HS-5 (cell line): ENCODE results near the gene NPLOC4.
"Not testable (repeated sequence)": the region's sequence is repeated elsewhere in the genome, so short reads cannot be mapped to it uniquely, and the experiment has no call there.

Source experiments
- DNase-seq: peaks from one replicate; pipeline ENCODE4 v3.0.0-alpha.2; 2012; ENCODE audit warnings: low read depth

The NPLOC4 gene

DNA sequence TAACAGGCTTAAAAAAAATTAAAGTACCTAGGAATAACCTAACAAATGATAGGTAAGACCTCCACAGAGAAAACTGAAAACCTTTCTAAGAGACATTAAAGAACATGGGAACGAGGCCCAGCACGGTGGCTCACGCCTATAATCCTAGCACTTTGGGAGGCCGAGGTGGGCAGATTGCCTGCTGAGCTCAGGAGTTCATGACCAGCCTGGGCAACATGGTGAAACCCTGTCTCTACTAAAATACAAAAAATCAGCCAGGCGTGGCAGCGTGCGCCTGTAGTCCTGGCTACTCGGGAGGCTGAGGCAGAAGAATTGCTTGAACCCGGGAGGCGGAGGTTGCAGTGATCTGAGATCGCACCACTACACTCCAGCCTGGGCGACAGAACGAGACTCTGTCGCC, 52.1 kb downstream of the NPLOC4 start:
- not testable (repeated sequence) for DNase-seq

DNA sequence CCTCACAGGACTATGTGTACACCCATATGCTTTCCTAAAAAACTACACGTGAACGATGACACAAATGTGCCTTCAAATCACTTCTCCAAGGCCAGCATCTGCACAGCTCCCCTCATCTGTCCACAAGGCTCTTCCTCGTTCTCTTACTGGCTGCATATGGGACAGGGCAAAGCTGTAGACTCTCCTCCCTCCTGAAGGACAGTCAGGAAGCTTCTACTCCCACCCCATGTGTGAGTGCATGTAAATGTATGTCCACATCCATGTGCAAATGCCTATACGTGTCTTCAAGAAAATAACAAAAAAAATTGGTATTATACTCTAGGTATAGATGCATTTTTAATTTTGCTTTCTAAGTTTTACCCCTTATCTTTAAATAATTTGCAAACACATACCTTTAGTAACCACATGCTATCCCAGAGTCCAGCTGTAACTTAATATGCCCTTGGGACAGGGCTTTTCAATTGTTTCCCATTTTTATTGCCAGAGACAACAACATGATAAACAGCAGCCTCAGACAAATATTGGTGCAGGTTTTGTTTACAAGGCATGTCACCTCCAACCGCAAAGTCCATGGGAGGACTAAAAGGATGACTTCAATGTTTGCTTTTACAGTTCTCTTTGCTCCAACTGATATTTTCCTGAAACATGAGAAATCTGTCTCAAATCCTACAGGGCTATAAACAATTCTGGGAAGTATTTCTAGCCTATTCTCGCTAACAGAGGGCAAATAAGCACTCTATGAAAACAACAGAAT, 53.1 kb downstream of the NPLOC4 start:
- no peak for DNase-seq

DNA sequence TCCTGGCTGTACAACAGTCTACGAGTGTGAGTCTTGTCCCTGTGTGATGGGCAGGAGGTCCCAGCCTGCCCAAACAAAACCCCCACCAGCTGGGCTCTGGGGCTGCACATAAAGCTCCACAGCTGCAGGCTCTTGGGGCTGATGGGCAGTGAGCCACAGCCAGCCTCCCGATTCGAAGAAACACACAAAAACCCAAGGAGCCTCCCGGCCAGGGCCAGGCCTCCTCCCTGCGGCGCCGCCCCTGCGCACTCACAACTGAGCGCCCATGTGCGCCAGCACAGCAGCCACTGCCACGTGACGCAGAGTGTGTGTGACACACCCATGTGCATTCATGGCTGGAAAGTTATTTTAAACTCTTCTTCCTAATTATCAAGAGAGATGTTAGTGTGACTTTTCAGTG, 54.2 kb downstream of the NPLOC4 start:
- DNase-seq: no peak

DNA sequence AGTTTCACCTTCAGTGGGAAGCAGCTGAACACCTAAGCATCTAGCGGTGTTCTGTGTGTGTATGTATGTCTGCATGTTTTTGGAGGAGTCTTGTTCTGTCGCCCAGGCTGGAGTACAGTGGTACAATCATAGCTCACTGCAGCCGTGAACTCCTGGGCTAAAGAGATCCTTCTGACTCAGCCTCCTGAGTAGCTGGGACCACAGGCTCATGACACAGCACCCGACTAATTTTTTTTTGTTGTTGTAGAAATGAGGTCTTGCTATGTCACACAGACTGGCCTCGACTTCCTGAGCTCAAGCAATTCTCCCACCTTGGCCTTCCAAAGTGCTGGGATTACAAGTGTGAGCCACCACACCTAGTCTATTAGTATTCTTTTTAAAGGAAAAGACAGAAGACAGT, 54.6 kb downstream of the NPLOC4 start:
- DNase-seq: no peak

DNA sequence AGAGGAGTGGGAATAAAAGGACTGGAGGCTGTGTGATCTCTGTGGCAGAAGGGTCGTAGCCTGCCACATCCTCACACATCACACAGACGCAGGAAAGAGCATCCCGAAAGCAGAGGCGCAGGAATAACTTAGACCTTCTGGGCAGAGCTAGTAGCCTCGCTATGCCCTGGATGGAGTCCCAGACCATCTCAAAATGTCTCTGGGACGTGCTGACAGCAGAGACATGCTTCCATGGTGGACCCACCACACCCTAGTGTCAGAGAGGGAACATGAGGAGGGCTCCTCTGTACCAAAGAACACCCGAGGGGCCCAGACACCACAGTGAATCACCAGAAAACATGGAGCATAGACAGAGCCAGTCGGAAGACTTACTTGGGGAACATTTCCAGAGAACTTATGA, 55.2 kb downstream of the NPLOC4 start:
- no peak for DNase-seq

DNA sequence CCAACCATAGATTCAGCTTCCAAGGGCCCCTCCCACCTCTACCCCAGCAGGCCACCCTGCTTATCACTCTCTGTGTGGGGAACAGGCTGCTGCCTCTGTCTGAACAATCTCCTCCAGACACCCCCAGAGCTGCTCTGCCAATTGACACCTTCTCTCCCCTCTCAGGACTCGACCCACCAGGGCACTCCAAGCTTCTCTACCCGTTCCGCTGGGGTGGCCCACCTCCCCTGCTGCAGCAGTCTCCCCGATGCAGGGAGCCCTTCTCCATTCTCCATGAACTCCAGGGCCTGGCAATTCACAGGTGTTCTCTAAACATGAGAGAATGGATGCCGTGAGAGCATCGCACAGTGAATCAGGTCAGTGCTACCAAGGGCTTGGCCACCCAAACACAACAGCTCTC, 56.4 kb downstream of the NPLOC4 start:
- no peak for DNase-seq

DNA sequence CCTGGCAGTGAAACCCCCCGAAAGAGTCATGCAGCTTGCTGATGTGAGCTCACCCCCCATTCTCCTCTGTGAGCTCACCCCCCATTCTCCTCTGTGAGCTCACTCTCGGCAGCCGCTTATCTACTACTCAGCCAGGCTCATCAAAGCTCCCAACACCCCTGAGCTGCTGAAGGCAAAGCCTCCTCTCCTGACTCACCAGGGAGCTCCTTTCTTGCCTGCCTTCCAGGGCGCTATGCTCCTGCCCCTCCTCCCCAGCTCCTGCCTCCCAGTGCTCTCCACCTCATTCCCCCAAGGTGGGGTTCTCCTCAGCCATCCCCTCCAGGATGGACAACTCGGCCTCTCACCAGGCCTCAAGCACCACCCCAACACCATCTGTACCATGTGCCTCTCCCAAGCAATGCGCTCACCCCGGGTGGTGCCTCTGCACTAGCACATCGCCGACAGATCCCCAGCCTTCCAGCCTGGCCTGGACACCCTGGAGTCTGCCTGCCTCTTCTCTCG, 57.0 kb downstream of the NPLOC4 start:
- DNase-seq: no peak

DNA sequence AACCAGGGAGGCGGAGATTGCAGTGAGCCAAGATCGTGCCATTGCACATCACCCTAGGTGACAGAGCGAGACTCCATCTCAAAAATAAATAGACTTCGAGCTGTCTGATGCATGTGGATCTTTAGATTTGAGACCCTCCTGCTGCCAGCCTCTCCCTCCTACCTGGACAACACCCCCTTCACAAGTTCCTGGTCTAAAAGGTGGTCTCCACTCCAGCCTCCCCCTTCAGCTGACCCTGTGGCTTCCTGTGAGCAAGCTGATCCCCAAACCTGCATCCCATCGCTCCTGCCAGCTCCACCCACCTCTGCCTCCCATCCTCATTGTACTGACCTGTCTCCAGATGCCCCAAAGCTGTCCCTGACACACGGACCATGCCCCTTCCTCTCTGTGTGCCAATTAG, 57.6 kb downstream of the NPLOC4 start:
- no peak for DNase-seq

DNA sequence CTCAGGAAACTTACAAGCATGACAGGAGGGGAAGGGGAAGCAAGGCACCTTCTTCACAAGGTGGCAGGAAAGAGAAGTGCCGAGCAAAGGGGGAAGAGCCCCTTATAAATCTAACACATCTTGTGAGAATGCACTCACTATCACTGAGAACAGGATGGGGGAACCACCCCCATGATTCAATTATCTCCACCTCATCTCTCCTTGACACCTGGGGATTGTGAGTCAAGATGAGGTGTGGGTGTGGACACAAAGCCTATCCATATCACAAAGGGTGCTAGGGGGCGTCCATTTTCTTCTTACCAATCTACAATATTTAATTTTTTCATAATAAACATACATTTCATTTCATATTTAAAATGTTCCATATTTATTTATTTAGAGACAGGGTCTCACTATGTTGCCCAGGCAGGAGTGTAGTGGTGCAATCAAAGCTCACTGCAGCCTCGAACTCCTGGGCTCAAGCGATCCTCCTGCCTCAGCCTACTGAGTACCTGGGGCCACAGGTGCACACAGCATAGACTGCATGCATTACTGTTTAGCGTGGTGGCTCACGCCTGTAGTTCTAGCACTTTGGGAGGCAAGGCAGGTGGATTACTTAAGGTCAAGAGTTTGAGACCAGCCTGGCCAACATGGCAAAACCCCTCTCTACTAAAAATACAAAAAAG, 58.2 kb downstream of the NPLOC4 start:
- DNase-seq: no peak

DNA sequence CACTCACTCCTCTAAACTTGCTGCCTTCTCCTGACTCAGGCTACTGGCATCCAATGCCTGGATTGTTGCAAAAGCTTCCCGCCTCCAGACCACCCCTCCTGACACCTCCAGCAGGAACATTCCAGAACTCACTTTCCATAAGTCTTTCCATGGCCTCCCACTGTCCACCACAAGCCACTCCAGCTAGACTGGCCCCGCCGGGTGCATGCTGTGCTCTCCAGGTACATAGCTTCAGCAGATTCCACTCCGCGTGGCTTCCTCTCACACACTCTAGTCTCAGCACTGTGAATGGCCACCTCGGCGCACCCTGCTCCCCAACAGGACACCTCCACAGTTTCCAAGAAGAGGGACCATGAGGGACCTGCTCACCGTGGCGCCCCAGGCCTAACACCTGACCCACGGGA, 58.9 kb downstream of the NPLOC4 start:
- no peak for DNase-seq

DNA sequence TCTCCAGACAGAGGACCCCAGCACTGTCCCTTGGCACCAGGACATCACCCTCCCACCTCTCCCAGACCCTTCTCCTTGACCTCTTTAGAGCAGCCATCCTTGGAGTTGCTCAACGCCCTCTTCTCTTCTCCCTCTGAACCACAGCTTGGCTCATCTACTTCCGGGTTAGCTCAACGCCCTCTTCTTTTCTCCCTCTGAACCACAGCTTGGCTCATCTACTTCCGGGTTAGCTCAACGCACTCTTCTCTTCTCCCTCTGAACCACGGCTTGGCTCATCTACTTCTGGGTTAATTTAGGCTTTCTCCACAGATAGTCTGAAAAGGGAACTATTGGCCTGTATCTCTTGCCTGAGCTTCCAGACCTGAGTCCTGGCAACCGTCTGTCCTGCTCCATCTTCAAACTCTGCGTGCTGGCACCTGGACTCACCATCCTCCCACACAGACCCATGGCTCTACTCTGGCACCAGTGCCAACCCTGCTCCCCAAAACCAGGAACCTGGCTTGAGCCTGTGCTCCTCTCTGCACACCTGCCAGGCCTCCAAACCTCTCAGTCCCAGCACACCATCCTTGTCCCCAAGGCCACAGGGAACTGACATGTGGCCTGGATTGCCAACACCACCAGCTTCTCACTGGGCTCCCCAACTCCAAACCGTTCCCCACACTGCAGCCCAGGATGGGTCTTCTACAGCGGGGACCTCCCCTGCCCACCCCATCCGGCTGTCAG, 59.5 kb downstream of the NPLOC4 start:
- DNase-seq: no peak

DNA sequence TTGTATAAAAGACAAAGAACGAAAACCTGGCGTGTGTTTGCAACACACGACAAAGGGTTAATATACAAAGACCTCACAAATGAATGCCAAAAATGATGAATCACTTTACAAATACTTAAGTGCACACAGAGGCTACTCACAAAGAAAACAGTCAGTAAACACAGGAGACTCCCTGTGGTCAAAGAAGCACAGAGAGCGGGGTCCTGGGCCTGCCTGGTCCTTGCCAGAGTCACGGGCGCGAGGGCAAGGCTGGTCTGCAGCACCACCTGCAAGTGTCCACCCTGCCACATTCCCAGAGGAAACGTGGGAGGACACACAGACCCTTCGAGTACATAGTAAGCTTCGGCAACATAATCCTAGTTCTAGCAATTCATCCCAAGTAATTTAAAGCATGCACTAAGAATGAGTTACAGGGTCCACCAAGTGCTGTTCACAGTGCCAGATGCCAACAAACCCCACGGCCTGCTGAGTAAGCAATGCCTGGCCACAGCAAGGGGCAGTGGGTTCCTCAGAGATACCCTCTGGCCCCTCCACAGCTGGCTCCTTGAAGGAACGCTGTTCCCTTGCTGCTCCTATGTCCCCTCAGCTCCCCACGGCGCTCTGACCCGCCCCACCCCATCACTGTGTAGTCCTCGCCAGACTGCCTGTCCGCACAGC, 60.2 kb downstream of the NPLOC4 start:
- no peak for DNase-seq

DNA sequence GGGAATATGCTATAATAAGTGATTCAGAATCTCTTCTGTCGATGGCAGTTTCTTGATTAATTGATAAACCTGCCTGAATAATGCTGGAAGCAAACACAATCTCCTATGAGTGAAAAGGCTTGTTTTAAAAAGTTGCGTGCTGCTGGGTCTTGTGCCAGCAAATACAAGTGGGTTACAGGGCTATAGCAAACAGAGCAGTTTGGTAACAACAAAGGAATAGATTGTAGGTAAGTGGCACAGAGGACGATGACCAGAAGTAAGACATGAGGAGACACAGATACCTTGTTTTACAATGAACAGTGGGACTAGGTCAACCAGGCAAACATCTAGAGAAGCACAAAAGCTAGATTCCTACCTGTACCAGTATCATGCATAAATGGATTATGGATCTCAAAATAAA, 61.1 kb downstream of the NPLOC4 start:
- no peak for DNase-seq

DNA sequence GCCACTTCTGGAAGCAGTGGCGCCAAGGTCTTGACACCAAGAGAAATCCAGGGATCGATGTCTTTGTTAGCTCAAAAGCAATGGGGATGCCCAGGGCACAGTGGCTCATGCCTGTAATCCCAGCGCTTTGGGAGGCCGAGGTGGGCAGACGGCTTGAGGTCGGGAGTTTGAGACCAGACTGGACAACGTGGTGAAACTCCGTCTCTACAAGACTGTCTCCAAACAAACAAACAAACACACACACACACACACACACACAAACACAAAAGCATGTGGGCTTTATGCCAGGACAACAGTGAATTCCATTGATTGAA, 62.3 kb downstream of the NPLOC4 start:
- no peak for DNase-seq

DNA sequence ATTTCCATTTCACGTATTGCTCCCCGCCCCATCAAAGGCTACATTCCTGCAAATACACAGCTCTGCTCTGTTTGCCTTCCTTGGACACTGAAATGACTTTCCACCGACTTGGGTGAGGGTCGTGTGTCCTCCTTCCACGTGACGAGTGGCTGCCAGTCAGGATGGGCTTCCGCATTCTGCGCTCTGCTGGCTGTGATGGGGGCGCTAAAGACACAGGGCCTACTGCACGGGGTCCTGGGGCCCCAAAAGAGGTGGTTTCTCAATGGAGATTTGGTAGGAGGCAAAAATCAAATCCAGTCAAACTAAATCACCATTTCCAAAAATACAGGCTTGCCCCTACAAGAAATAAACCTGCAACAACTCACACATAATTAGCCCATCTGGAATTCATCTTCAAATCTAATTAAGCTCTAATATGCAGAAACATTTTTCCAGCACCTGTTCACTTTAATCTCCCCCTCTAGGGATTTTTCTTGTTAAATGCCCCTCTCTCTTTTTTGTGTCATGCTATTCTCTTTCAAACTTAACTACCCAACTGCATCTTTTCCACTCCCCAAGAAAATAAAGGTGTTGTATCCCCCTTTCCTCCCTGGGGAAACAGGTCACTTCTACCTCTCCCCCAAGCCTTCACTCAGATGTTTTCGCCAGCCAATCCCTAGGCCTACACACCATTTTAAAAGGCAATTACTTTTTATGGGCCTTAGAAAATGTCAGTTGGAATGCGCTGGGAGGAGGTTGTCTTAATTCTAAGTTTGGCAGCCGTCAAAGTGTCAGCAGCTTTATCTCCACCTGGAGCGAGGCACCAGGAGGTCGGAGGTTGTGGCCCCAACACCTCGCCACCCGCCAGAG, 62.9 kb downstream of the NPLOC4 start:
- DNase-seq: no peak

DNA sequence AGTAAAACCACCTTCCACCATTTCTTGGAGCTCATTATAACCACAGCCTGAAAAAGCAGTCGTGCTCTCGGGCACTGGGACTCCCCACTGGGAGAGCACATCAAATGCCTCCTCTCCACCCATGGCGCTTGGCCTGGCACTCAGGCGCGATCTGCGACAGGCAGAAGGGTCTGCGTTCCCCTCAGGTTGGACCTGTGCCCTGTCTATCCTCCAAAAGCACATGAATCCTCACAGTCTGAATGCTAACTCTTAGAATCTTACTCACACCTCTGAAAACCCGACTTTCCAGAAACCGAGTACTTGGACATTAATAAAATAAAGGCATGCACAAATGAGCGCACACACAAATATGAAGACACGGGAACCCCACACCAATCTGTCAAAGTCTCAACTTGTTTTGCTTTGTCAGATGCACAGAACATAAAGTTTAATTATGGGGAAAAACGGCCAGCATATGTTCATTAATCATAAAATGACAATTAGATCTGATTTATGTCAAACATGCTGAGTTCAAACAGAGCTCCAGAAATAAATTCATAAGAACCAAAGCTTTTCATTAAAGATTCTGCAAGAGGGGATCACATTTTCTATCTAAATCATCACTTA, 64.2 kb downstream of the NPLOC4 start:
- DNase-seq: no peak

DNA sequence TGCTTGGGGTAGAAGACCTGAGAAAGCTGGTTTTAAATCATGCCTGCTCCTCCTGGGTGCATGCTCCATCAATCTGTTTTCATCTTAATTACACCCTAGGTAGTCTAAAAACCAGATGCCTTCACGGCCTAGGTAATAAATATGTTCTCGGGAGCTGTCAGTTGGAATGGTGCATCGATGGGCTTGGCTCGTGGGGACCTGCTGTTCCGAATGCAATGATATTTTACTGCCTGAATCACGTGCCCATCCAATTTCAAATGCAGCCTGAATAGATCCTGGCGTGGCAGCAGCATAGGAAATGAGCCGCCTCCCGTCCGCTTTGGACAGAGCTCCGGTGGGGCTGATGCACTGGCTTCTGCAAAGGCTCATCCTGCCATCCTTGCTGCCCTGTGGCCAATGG, 65.9 kb downstream of the NPLOC4 start:
- no peak for DNase-seq

DNA sequence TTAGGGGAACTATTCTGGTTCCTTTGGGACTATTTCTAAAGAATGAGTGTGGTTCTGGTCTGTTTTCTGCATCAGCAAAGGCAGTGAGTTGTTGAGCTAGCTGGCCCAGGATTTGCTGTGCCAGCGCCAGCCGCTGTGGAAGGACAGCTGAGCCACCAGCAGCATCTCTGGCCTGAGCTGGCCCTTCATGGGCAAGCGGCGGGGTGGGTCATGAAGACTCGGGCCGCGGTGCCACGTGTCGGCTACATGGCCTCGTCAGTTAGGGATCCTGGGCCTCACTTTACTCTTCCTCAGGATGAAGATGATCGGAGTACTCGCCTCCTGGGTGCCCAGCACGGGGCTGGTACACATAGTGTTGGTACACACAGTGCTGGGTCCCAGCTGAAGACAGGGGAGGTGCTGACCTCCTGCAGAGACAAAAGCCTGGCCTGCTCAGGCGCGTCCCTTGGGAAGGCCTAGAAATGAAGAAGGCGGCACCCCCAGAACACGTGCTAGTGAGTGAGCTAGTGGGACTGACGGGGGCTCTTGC, 66.9 kb downstream of the NPLOC4 start:
- no peak for DNase-seq

DNA sequence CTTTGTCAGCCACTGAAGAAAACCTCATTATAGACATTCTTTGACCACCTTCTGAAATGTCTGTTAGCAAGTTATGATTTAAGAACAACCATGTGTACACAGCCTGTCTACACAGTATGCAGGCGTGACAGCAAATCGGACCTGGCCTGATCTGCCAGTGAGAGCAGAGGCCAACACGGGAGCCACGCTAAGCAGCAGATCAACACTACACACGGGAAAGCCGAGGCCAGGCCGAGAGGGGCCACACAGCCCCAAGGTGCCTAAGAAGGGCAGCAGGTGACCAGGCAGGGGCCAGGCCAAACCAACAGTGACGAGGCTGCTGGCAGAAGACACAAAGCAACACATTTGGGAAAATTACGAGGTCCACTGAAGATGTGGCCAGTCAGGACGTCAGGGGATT, 68.5 kb downstream of the NPLOC4 start:
- no peak for DNase-seq

DNA sequence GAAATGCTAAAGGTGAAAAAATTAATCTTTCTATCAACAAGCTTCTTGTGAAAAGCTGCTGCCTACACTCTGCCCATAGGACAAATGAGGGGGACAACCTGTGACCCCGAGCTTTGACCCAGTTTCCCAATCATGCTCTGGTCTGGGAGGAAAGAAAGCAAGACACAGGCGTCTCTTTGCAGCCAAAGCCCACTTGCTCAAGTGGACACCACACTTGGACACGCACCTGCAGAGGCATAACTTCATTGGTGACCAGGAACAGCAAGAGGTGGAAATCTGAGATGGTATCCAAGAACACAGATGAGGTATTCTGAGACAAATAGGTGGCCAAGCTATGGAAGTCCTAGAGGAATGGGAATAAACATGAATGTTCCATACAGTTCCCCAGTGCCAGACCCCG, 69.7 kb downstream of the NPLOC4 start:
- DNase-seq: no peak

DNA sequence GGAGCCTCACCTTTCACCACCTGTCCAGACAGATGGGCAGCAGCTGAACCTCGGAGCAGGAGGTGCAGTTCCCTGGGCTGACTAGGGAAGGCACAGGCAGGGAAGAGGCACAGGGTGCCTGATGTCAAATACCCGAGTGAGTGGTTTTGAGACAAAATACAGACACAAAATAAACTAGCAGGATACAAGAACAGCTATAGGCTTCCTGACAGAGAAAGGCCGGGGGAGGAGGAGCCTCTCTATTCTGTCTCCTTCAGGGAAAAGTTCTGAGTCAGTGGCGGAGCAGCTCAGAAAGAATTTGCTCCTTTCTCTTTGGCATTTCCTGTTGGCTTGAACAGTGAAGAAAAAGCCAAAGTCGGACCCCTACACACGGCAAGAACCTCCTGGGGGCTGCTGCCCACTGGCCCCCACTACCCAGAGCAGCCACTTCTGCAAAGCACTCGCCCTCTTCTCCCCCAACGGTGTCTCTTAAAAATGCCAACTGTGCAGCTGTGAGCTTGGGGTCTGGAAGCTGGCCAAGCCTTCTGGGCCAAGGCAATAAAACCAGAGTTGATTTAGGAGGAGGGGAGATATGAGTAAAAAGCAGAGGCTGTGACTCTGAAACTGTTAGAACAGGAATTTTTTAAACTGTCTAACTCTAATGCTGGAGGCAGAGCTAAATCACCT, 70.3 kb downstream of the NPLOC4 start:
- DNase-seq: peak; percentile 88
